Brain pericyte (primary cell): ENCODE measurements around the gene CUX1.

Source experiments
- DNase-seq: peaks from one replicate; pipeline ENCODE4 v3.0.0-alpha.2; 2012; ENCODE audit warnings: low read depth, low spot score

CUX1 gene

DNA sequence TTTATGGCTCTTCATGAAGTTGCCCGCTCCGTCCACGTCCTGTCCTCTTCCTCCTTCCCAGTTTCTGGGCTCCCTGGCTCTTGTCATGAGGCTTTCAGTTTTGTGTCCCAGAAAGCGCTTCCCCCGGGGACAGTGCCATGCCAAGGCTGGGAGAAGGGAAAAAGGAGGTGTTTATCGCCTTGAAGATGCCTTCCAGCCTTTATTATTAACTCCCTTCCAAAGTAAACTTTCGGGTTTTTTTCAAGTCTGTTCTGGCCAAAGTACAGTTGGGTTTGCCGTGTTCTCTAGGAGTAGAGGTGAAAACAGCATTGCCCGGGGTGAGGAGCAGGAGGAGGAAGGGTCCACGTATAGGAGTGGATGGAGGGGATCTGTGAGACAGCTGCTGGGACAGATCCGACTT lies 117.2 kb downstream of the CUX1 start:
- no peak for DNase-seq

DNA sequence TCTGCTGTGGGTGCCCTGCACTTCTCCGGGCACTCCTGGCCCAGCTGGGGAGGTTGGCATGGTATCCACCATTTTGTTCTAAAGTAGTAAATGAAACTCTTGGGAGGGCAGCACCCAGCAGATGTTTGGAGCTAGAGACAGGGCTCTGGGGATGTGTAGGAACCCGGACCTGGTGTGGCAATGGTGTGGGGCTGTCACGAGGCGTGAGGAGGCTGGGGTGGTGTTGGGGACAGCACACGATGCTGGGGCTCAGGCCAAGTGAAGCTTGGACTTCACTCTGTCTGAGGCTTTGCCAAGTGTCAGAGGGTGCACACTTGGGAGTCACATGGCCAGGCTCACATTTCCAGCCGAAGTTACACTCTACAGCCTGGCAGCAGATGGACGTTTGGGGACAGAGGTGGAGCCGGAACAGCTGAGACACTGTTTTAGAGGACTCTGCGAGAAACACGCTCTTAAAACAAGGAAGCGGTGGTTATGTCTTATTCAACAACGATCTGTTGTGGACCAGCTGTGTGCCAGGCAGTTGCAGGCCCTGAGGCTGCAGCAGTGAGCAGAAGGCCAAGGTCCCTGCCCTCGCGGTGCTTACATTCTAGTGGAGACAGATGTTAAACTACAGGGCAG lies 118.2 kb downstream of the CUX1 start:
- DNase-seq: no peak

GRCh38 chr7:101936223-101936610 lies 118.8 kb downstream of the CUX1 start:
- no peak for DNase-seq

GRCh38 chr7:101936611-101937231 lies 119.3 kb downstream of the CUX1 start:
- DNase-seq: no peak

GRCh38 chr7:101937717-101938514 lies 120.5 kb downstream of the CUX1 start:
- DNase-seq: no peak

DNA sequence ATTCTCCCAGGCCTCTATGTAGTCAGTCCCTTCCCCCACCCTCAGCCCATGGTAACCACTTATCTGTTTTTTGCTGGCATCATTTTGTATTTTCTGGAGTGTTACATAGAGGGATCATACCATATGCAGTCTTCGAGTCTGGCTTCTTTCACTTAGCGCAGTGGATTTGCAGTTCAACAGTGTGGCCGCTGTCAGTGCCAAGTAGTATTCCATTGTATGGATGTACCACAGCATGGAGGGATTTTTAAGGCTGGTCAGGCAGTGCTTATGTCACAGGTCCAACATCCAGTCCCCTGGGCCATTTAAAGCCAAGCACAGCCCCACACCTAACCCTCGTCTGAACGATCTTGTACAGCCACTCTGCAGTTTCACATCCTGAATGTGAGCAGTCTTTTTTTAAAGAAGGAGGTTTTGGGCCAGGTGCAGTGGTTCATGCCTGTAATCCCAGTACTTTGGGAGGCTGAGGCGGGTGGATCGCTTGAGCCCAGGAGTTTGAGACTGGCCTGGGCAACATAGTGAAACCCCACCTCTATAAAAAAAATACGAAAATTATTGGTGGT lies 121.8 kb downstream of the CUX1 start:
- DNase-seq: no peak

- no peak for DNase-seq
Measured at GRCh38 chr7:101940151-101940550, 122.7 kb downstream of the CUX1 start.

DNA sequence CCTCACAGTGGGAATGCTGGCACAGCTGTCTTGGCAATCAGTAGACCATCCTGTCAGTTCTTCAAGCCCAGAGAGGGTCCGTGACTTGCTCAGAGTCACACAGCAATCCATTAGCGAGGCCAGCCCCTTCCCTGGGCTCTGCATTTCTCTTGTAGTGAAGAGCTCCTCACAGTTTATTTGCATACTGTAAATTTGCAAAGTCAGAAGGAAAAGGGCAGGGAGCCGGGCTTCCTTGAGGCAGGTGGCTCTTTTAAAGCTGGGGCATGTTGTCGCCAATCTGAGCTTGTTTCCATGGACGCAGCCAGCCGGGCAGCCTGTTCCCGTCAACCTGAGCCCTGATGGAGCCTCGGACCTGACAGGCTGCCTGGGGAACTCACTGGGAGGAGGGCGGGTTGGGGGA lies 123.4 kb downstream of the CUX1 start:
- no peak for DNase-seq

GRCh38 chr7:101941481-101942383 lies 124.3 kb downstream of the CUX1 start:
- DNase-seq: no peak

GRCh38 chr7:101942603-101943210 lies 125.3 kb downstream of the CUX1 start:
- DNase-seq: no peak

DNA sequence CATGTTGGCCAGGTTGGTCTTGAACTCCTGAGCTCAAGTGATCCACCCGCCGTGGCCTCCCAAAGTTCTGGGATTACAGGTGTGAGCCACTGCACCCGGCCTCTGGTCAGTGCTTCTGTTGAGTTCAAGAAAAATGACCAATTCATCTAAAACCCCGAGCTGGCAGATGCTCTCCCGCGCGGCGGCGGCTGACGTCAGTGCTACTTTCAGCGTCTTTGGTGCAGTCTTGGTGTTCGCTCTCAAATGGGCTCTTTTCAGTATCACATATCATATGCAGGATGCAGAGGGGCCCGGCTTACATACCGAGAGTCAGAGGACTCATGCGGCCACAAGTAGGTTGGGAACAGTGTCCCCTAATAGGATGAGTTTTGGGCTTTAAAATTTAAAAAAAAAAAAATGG lies 125.9 kb downstream of the CUX1 start:
- DNase-seq: no peak

- no peak for DNase-seq
Measured at GRCh38 chr7:101943889-101944600, 126.6 kb downstream of the CUX1 start.

DNA sequence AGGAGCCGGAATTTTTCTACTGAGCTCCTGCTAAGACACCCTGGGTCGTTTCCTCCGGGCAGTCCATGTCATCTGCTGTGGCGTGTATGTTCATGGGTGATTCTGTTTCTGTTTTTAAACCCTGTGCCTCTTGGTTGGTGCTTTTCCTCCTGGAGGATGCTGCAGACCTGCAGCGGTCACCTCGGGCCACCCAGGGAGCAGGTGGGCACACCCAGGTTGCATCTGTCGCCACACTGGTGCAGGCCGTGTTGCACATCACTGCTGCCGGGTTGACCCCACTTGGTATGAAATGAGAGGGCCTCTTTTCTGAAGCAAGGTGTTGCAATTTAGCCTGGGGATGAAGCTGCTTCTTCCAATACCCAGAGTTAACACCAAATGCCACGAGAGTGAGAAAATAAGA lies 127.2 kb downstream of the CUX1 start:
- DNase-seq: no peak

DNA sequence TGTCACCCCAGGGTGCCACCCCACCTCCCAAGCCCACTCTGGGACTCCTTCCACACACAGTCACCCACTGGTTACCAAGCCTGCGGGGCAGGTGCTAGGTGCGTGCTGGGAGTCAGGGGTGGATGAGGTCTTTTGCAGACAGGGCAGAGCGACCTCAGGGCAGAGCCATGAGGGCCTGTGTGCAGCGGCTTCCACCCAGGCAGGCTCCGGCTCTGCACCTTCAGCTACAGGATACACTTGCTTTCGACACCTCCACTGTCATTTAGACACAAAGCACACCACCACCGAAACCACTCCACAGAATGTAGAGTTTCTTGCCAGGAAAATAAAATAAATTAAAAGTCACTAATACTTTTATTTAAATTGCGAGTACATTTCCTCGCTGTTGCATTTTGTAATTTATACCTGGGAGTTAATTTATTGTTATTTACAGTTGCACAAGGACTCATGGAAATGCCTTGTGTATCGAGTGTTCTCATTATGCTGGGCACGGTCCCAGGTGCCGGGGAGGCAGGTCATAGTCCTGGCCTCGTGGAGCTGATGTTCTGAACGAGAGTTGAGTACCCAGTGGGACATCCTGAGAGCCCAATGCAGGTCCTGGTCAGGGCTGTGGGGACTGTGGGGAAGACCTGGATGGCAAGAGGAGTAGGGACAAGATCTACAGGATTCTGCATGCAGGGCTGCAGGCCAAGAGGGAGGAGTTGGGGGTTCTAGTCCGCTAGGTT lies 127.8 kb downstream of the CUX1 start:
- DNase-seq: no peak

- no peak for DNase-seq
Measured at GRCh38 chr7:101947899-101948298, 130.5 kb downstream of the CUX1 start.

- DNase-seq: no peak
Measured at GRCh38 chr7:101948650-101949049, 131.2 kb downstream of the CUX1 start.

DNA sequence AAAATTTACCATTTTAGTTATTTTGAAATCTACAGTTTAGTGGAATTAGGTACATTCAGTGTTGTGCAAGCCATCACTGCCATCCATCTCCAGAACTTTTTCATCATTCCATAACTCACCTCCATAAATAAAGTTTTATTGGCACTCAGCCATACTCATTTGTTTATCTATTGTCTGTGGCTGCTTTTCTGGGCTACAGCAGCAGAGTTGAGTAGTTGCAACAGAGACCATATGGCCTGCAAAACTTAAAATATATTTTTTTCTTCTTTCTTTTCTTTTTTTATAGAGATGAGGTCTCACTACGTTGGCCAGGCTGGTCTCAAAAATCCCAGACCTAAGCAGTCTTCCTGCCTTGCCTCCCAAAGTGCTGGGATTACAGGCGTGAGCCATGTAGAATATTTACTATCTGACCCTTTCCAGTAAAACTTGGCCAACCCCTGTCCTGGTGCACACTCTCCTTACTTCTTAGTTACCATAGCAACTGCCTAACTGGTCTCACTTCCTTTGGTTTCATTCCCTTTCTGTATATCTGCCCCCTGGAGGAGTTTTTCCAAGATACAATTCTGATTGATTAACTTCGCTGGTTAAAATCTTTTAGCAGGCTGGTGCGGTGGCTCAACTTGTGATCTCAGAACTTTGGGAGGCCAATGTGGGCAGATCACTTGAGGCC lies 133.2 kb downstream of the CUX1 start:
- no peak for DNase-seq

GRCh38 chr7:101951757-101952156 lies 134.3 kb downstream of the CUX1 start:
- no peak for DNase-seq
